Sigmoid colon (tissue), 3 donors: ENCODE data around the gene GMDS.

Source experiments
- CTCF ChIP-seq, 4 experiments: fragments of 450-650 bp in 3 of 4; fragments of 200-600 bp in 1 of 4; IDR thresholded peaks; one replicate each; pipeline ENCODE4 v1.5.1; 2016 to 2019; ENCODE audit warnings: antibody characterized with exemption in 4 of 4, mild to moderate bottlenecking in 3 of 4, moderate library complexity in 2 of 4
- POLR2A ChIP-seq, 2 donors: fragments of 450-650 bp; IDR thresholded peaks; one replicate each; pipeline ENCODE4 v1.6.1; 2016; ENCODE audit warnings: antibody characterized with exemption in 2 of 2, mild to moderate bottlenecking in 2 of 2, moderate library complexity in 2 of 2

DNA sequence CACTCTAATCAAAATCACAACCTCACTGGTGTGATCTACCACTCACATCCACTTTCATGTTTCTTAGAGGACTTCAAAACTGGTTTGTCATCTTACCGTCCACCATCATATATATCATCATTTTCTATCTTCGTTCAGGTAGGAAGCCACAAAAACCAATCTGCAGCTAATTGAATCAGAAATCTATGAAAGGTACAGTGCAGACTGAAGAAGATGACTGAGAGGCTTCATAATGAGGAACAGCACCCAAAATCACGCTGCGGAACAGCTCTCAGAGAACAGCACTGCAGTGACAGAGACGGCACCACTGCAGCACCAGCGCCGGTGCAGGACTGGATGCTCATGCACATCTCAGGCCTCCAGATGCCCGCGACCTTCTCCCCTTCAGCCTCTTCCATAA, 13.0 kb downstream of the GMDS start:
- TF ChIP-seq CTCF (IDR thresholded peaks at IDR 0.05) (no peak), POLR2A (IDR thresholded peaks at IDR 0.05) (no peak)
